Left renal pelvis (tissue), 4 donors: ENCODE results near the gene RBBP5. TPM values are rescaled to one million over a fixed set of nuclear protein-coding genes. Genes with fewer than 3 reads are reported as not detected.

Experiments used
- DNase-seq, 4 donors: peaks; one replicate each; pipeline ENCODE4 v3.0.0-alpha.2; 2013; ENCODE audit warnings: low read depth in 4 of 4, low spot score in 3 of 4
- polyA plus RNA-seq, 4 donors: library from polyadenylated mRNA; unstranded; fragments of 120-200 nt; gene quantifications; one replicate each; pipeline ENCODE4 v1.2.1, GENCODE V29; 2013; ENCODE audit not compliant: insufficient read length in 4 of 4

RBBP5 gene
- polyA plus RNA-seq, 4 donors, result 17.1 to 24.2 (median 19.2) TPM

DNA sequence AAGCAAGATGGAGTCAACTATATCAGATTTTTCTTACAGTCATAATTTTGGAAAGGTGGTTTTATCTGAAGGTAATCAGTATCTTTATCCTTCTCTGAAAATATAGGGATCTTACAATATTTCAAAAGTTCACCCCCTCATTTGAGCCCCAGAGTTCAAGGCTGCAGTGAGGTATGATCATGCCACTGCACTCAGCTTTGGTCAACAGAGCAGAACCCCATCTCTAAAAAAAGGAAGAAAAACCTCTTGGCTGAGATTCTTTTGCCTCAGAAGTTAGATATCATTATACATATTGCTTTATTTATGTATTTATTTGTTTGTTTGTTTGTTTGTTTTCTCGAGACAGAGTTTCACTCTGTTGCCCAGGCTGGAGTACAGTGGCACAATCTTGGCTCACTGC is 11.5 kb upstream of the RBBP5 start:
- no peak for DNase-seq

- DNase-seq, result no peak
Observed at GRCh38 chr1:205129447-205130029, 7.8 kb upstream of the RBBP5 start.

DNA sequence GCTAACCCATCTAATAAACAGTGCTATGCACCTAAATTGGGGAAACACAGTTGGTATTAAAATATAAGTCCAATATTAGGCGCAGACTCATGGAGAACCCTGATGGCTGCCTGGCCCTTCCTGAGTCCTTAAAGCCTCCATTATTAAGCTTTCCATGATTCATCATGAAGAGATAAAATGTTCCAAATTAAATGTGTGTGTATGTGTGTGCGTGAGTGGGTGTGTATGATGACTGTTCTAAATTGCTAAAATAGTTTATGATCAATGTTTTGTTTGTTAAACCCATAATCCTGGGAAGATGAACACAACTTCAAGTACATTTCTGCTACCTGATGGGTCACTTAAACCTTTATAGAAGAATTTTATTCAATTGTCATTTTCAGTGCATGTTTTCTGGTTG is 6.3 kb upstream of the RBBP5 start:
- DNase-seq, result no peak

- DNase-seq, result no peak
Observed at GRCh38 chr1:205127646-205128045, 5.9 kb upstream of the RBBP5 start.

GRCh38 chr1:205124726-205125125 is 2.9 kb upstream of the RBBP5 start:
- no peak for DNase-seq

- DNase-seq, result no peak
Observed at GRCh38 chr1:205122489-205122882, 708 bp upstream of the RBBP5 start.

GRCh38 chr1:205118752-205119151 is 3.0 kb downstream of the RBBP5 start:
- no peak for DNase-seq

GRCh38 chr1:205111354-205111753 is 10.4 kb downstream of the RBBP5 start:
- no peak for DNase-seq

DNA sequence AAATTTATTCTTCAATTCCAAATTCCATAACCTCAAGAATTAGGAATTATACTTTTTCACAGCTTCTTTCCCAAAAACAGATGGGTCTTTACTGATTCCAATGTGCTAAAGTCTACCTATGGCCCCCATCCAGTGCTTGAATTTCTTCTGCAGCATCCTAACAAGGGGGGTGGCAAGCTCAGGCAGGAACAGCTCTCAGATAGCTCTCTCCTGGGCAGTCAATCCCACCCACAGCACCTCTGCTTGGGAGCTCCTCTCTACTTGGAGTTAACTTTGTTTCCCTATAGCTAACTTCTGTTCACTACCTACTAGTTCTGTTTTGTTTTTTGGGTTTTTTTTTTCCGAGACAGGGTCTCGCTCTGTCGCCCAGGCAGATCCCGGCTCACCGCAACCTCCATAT is 12.1 kb downstream of the RBBP5 start:
- DNase-seq, result no peak

GRCh38 chr1:205109269-205109668 is 12.5 kb downstream of the RBBP5 start:
- no peak for DNase-seq

- no peak for DNase-seq
Observed at GRCh38 chr1:205108464-205108863, 13.3 kb downstream of the RBBP5 start.

DNA sequence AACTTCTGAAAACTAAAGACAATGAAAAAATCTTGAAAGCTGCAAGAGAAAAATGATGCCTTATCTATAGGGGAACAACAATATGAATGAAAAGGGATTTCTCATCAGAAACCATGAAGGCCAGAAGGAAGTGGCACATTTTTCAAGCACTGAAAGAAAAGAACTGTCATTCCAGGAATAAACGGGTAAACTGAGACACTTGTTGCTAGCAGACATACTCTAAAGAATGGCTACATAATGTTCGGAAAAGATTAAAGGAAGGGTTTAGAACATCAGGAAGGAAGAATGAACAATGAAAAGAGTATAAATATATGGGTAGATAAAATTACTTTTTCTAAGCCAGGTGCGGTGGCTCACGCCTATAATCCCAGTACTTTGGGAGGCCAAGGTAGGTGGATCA is 14.5 kb downstream of the RBBP5 start:
- DNase-seq, result no peak

GRCh38 chr1:205102404-205102803 is 19.4 kb downstream of the RBBP5 start:
- no peak for DNase-seq

DNA sequence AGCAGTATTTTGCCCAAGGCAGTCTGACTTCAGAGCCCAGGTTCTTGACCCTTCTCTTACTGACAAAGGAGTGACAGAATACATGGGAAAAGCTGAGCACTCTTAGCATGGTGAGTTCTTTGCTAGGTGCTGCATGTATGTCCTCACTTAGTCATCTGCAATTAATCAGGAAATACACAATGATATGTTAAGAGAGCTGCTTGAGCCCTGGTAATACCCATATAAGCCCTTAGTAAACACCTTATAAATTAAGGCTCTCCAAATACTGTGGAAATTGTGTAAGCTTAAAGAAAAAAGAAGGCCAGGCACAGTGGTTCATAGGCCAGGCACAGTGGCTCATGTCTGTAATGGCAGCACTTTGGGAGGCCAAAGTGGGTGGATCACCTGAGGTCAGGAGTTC is 23.5 kb downstream of the RBBP5 start:
- no peak for DNase-seq

- DNase-seq, result no peak
Observed at GRCh38 chr1:205095422-205095821, 26.4 kb downstream of the RBBP5 start.

GRCh38 chr1:205091043-205091740 is 30.6 kb downstream of the RBBP5 start:
- DNase-seq, result no peak

DNA sequence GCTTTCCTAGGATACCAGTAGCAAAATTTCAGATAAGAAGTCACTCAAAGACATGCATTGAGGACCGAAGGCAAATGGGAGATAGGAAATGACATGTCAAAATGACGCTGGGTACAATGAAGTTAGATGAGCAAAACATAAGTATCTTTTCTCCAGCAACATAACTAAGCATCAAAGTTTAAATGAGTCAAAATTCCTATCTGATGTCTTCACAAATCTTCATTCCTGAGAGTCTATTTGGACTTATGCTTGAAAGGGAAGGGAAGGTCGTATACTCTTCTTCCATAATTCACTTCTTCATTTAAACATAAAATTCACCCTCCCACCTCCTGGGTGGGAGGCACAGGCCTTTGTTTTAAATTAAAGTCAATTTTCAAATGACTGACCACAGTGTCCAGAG is 33.4 kb downstream of the RBBP5 start:
- DNase-seq, result no peak

GRCh38 chr1:205084360-205084759 is 37.4 kb downstream of the RBBP5 start, which contains the start of gene TMEM81:
Gene TMEM81, minus strand, starts transcription at chr1:205084460. Its CDS starts 140 bp downstream, at chr1:205084320.
- DNase-seq, result no peak

DNA sequence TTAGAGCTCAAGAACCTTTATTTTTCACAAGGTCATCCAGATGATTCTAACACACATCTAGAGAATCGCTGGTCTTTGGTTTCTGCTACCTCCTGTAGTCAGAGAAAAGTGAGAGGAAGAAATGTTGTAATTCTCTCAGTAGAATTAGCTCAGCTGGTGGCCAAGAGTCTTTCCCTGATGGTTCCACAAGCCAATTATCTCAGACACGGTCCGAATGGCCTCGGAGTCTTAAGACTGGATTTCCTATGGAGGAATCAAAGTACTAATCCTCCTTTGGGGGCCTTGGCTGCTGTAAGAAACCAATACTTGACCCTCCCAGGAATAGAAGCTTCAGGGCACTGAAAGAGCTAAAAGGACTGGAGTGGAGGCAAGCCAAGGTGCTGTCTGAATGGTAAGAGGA is 39.3 kb downstream of the RBBP5 start:
- DNase-seq, result no peak

DNA sequence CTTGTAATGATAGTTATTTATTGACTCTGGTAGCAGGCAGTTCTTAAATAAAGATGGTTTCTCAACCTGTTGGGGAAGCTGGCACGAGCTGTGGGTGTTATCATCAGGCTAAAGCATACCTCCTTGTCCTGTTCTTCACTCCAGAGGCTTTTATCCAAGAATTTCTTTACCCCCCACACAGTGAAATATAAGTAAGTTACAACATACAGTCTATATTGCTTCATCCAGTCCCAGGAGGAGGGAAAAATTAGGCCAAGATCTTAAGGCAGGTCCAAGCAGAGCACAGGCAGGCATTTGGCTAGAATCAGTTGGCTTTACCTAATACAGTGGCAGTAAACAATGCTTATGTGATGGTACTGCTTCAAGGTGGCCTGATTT is 43.9 kb downstream of the RBBP5 start:
- no peak for DNase-seq

DNA sequence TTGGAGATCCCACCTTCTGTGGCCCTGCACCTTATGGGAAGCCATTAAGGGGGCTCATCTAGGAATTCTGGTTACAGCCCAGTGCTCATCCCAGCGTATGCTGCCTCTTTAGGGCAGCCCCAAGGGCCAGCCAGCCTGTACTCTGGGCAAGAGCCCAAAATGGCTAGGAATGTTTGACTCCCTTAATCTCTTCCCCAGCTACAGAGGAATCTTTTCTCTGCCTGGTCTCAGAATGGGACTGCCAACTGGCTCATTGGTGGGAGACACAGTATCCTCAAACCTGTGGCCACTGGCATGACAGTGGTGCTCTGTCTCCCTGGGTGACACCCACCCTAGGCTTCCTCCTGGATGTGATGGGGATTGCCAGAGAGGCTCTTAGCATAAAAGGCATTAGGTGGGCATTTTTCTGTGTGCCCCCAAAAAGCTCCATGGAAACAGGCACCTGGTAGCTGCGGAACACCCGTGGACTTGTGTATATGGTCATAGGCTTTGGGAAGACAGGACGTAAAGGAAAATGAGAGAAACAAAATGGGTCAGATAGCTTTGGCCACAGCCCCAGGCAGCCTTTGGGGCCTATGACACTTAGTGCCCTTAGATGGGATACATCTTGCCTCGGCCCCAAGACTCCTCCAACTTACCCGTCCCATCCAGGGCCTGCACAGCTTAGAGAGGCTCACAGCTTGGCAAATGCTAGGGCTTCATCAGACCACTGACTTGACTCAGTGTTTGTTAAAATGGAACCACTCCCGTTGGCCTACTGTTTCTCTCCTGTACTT is 44.4 kb downstream of the RBBP5 start:
- no peak for DNase-seq

- DNase-seq, result no peak
Observed at GRCh38 chr1:205076245-205076761, 45.5 kb downstream of the RBBP5 start.
